Neural progenitor cell (in vitro differentiated cells): ENCODE data around the gene ZNF524.

Experiments
- EZH2 ChIP-seq: fragments of 200-600 bp; sonication (generic); IDR thresholded peaks from 2 replicates; pipeline ENCODE4 v1.6.1; 2017; ENCODE audit warnings: antibody characterized with exemption, mild to moderate bottlenecking, moderate library complexity
- TF ChIP-seq, protein P1 (sequence below): fragments of 200-600 bp; sonication (generic); IDR thresholded peaks from 2 replicates; pipeline ENCODE4 v1.5.1; 2017; ENCODE audit warnings: antibody characterized with exemption, mild to moderate bottlenecking

GRCh38 chr19:55615543-55616394 is 15.7 kb downstream of the ZNF524 start:
- TF ChIP-seq, protein P1, sequence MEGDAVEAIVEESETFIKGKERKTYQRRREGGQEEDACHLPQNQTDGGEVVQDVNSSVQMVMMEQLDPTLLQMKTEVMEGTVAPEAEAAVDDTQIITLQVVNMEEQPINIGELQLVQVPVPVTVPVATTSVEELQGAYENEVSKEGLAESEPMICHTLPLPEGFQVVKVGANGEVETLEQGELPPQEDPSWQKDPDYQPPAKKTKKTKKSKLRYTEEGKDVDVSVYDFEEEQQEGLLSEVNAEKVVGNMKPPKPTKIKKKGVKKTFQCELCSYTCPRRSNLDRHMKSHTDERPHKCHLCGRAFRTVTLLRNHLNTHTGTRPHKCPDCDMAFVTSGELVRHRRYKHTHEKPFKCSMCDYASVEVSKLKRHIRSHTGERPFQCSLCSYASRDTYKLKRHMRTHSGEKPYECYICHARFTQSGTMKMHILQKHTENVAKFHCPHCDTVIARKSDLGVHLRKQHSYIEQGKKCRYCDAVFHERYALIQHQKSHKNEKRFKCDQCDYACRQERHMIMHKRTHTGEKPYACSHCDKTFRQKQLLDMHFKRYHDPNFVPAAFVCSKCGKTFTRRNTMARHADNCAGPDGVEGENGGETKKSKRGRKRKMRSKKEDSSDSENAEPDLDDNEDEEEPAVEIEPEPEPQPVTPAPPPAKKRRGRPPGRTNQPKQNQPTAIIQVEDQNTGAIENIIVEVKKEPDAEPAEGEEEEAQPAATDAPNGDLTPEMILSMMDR = no peak
- no peak for TF ChIP-seq EZH2
